GM19239 (cell line): ENCODE data around the gene TAF5L.
A peak's percentile ranks its signal among the peaks of the same experiment; 100 is the strongest.
"Not testable (repeated sequence)": the region's sequence is repeated elsewhere in the genome, so short reads cannot be mapped to it uniquely, and the experiment has no call there.

Experiments
- DNase-seq: peaks from one replicate; pipeline ENCODE4 v3.0.0; 2011; ENCODE audit warnings: low spot score; ENCODE audit not compliant: insufficient read length
- FAIRE-seq: peaks from 2 replicates; lab custom pipeline; 2011; peaks lifted over from hg19 to GRCh38; lab: Jason Lieb, UNC

Gene TAF5L

GRCh38 chr1:229643996-229644745 is 18.2 kb upstream of the TAF5L start:
- DNase-seq (peak; percentile 12), FAIRE-seq (peak; percentile 58)

GRCh38 chr1:229642970-229643369 is 17.0 kb upstream of the TAF5L start:
- DNase-seq (no peak), FAIRE-seq (no peak)

- DNase-seq (no peak), FAIRE-seq (no peak)
Observed at GRCh38 chr1:229642376-229642775, 16.5 kb upstream of the TAF5L start.

GRCh38 chr1:229641306-229641705 is 15.4 kb upstream of the TAF5L start:
- DNase-seq (no peak), FAIRE-seq (no peak)

- DNase-seq, result no peak
- no peak for FAIRE-seq
Observed at GRCh38 chr1:229640455-229640854, 14.5 kb upstream of the TAF5L start.

GRCh38 chr1:229637746-229638145 is 11.8 kb upstream of the TAF5L start:
- FAIRE-seq, result no peak

GRCh38 chr1:229636042-229636441 is 10.1 kb upstream of the TAF5L start:
- FAIRE-seq, result no peak
- no peak for DNase-seq

More at GRCh38 chr1:229637746-229638145, 11.8 kb upstream of the TAF5L start:
- DNase-seq, result no peak

GRCh38 chr1:229631966-229632365 is 6.0 kb upstream of the TAF5L start:
- no peak for FAIRE-seq
- no peak for DNase-seq

- DNase-seq (no peak), FAIRE-seq (no peak)
Observed at GRCh38 chr1:229631148-229631547, 5.2 kb upstream of the TAF5L start.

- no peak for DNase-seq
Observed at GRCh38 chr1:229629261-229629660, 3.3 kb upstream of the TAF5L start.

GRCh38 chr1:229627003-229627402 is 1.1 kb upstream of the TAF5L start:
- FAIRE-seq, result peak; percentile 56
- DNase-seq, result no peak

More at GRCh38 chr1:229629261-229629660, 3.3 kb upstream of the TAF5L start:
- FAIRE-seq, result no peak

GRCh38 chr1:229625071-229625914 is 629 bp downstream of the TAF5L start:
- peak; percentile 80 for FAIRE-seq
- peak; percentile 77 for DNase-seq

GRCh38 chr1:229624521-229625070 is 1.3 kb downstream of the TAF5L start:
- DNase-seq (no peak), FAIRE-seq (no peak)

GRCh38 chr1:229623838-229624237 is 2.1 kb downstream of the TAF5L start:
- DNase-seq (peak; percentile 13), FAIRE-seq (peak; percentile 64)

- DNase-seq, result no peak
- no peak for FAIRE-seq
Observed at GRCh38 chr1:229623225-229623624, 2.7 kb downstream of the TAF5L start.

- not testable (repeated sequence) for DNase-seq, FAIRE-seq
Observed at GRCh38 chr1:229622641-229623120, 3.2 kb downstream of the TAF5L start.

- no peak for FAIRE-seq
- no peak for DNase-seq
Observed at GRCh38 chr1:229621663-229622062, 4.3 kb downstream of the TAF5L start.

- FAIRE-seq (no peak), DNase-seq (no peak)
Observed at GRCh38 chr1:229620876-229621275, 5.0 kb downstream of the TAF5L start.

GRCh38 chr1:229619614-229620013 is 6.3 kb downstream of the TAF5L start:
- FAIRE-seq (no peak), DNase-seq (no peak)

- no peak for FAIRE-seq
- no peak for DNase-seq
Observed at GRCh38 chr1:229619002-229619401, 6.9 kb downstream of the TAF5L start.
